ENCODE measurements around the gene CRB2. TPM values are rescaled to one million over a fixed set of nuclear protein-coding genes. Genes with fewer than 3 reads are reported as not detected.

CRB2 gene
- total RNA-seq, 1 donor from 2014 or later = 0.35 TPM

GRCh38 chr9:123375469-123376132 is 19.6 kb downstream of the CRB2 start:
- H3K4me3 ChIP-seq (ENCODE audit: low read depth, low read length) = no peak overlapping the region
- no peak for DNase-seq (ENCODE audit: low read depth)
- no peak for TF ChIP-seq CTCF (conservative IDR thresholded peaks at IDR 0.05; ENCODE audit: low read depth, low read length)

GRCh38 chr9:123376218-123377071 is 20.4 kb downstream of the CRB2 start:
- DNase-seq (ENCODE audit: low read depth) = no peak
- H3K4me3 ChIP-seq (ENCODE audit: low read depth, low read length) = no peak overlapping the region
- no peak for TF ChIP-seq CTCF (conservative IDR thresholded peaks at IDR 0.05; ENCODE audit: low read depth, low read length)

- DNase-seq (ENCODE audit: low read depth) = no peak
- H3K4me3 ChIP-seq (ENCODE audit: low read depth, low read length) = no peak overlapping the region
- TF ChIP-seq CTCF (conservative IDR thresholded peaks at IDR 0.05; ENCODE audit: low read depth, low read length) = no peak
These were observed 21.4 kb downstream of the CRB2 start for GRCh38 chr9:123377211-123377971.

- DNase-seq (ENCODE audit: low read depth) = no peak
- no peak overlapping the region for H3K4me3 ChIP-seq (ENCODE audit: low read depth, low read length)
- no peak for TF ChIP-seq CTCF (conservative IDR thresholded peaks at IDR 0.05; ENCODE audit: low read depth, low read length)
These were observed 22.0 kb downstream of the CRB2 start for GRCh38 chr9:123378025-123378424.

GRCh38 chr9:123378956-123379660 is 23.1 kb downstream of the CRB2 start:
- DNase-seq (ENCODE audit: low read depth) = no peak
- no peak for TF ChIP-seq CTCF (conservative IDR thresholded peaks at IDR 0.05; ENCODE audit: low read depth, low read length)

GRCh38 chr9:123380852-123381705 is 25.1 kb downstream of the CRB2 start:
- no peak for TF ChIP-seq CTCF (conservative IDR thresholded peaks at IDR 0.05; ENCODE audit: low read depth, low read length)
- DNase-seq (ENCODE audit: low read depth) = no peak

More at GRCh38 chr9:123378956-123379660, 23.1 kb downstream of the CRB2 start:
- no peak overlapping the region for H3K4me3 ChIP-seq (ENCODE audit: low read depth, low read length)

More at GRCh38 chr9:123380852-123381705, 25.1 kb downstream of the CRB2 start:
- no peak overlapping the region for H3K4me3 ChIP-seq (ENCODE audit: low read depth, low read length)
